ENCODE measurements around the gene RNF169.
A peak's percentile ranks its signal among the peaks of the same experiment; 100 is the strongest.
"Not testable (repeated sequence)": the region's sequence is repeated elsewhere in the genome, so short reads cannot be mapped to it uniquely, and the experiment has no call there.

Gene RNF169

GRCh38 chr11:74726547-74727182 is 22.0 kb upstream of the RNF169 start:
- DNase-seq (ENCODE audit: low read depth in 2 of 2) = peak; percentile 24 to 44

- DNase-seq (ENCODE audit: low read depth in 2 of 2) = no peak
These were observed 19.3 kb upstream of the RNF169 start for GRCh38 chr11:74729397-74729796.

GRCh38 chr11:74730571-74731260 is 17.9 kb upstream of the RNF169 start:
- no peak for DNase-seq (ENCODE audit: low read depth in 2 of 2)

- no peak for DNase-seq (ENCODE audit: low read depth in 2 of 2)
These were observed 17.2 kb upstream of the RNF169 start, which contains the start of gene CHRDL2 for GRCh38 chr11:74731301-74732094. TSS of gene CHRDL2 (minus strand) at chr11:74731426. CDS start at chr11:74730888, 538 bp downstream.

- no peak for DNase-seq (ENCODE audit: low read depth in 2 of 2)
These were observed 14.1 kb upstream of the RNF169 start for GRCh38 chr11:74734559-74734925.

GRCh38 chr11:74735365-74735928 is 13.2 kb upstream of the RNF169 start:
- no peak for DNase-seq (ENCODE audit: low read depth in 2 of 2)

- no peak for DNase-seq (ENCODE audit: low read depth in 2 of 2)
These were observed 12.6 kb upstream of the RNF169 start for GRCh38 chr11:74736031-74736430.

GRCh38 chr11:74739546-74740270 is 8.9 kb upstream of the RNF169 start:
- DNase-seq (ENCODE audit: low read depth in 2 of 2) = no peak

GRCh38 chr11:74742070-74742469 is 6.6 kb upstream of the RNF169 start:
- DNase-seq (ENCODE audit: low read depth in 2 of 2) = no peak

- DNase-seq (ENCODE audit: low read depth in 2 of 2) = no peak
These were observed 5.0 kb upstream of the RNF169 start for GRCh38 chr11:74743640-74744039.

- DNase-seq (ENCODE audit: low read depth in 2 of 2) = no peak
These were observed 4.4 kb upstream of the RNF169 start for GRCh38 chr11:74744277-74744676.

- DNase-seq (ENCODE audit: low read depth in 2 of 2) = no peak
These were observed 1.8 kb upstream of the RNF169 start for GRCh38 chr11:74746868-74747267.

GRCh38 chr11:74749127-74749964 is 697 bp downstream of the RNF169 start:
- peak in 1 of 2 experiments; percentile 14 for DNase-seq (ENCODE audit: low read depth in 2 of 2)

GRCh38 chr11:74749965-74750296 is 1.3 kb downstream of the RNF169 start:
- DNase-seq (ENCODE audit: low read depth in 2 of 2) = no peak

- not testable (repeated sequence) for DNase-seq (ENCODE audit: low read depth in 2 of 2)
These were observed 1.9 kb downstream of the RNF169 start for GRCh38 chr11:74750598-74750997.

GRCh38 chr11:74751303-74751702 is 2.7 kb downstream of the RNF169 start:
- DNase-seq (ENCODE audit: low read depth in 2 of 2) = no peak

GRCh38 chr11:74754507-74755252 is 6.0 kb downstream of the RNF169 start:
- no peak for DNase-seq (ENCODE audit: low read depth in 2 of 2)

GRCh38 chr11:74755395-74755995 is 6.8 kb downstream of the RNF169 start:
- DNase-seq (ENCODE audit: low read depth in 2 of 2) = no peak

- DNase-seq (ENCODE audit: low read depth in 2 of 2) = no peak
These were observed 7.9 kb downstream of the RNF169 start for GRCh38 chr11:74756571-74756970.

GRCh38 chr11:74766905-74767304 is 18.3 kb downstream of the RNF169 start:
- no peak for DNase-seq (ENCODE audit: low read depth in 2 of 2)
